ENCODE measurements around the gene DCST1. TPM values are rescaled to one million over a fixed set of nuclear protein-coding genes. Genes with fewer than 3 reads are reported as not detected.

DCST1 gene
- total and polyA plus RNA-seq, 2 of the 8 experiments (the other 6 are each of a cell fraction or from before 2014, with no cell fraction given) = not detected

- TF ChIP-seq CTCF (IDR thresholded peaks at IDR 0.05; ENCODE audit: control extremely low read depth in 1 of 3, insufficient read depth in 1 of 3, low read depth in 1 of 3, low read length in 3 of 3) (no peak), JUND (IDR thresholded peaks at IDR 0.05; ENCODE audit: low read length) (no peak), YY1 (IDR thresholded peaks at IDR 0.05; ENCODE audit: low read depth, low read length) (no peak), NRF1 (IDR thresholded peaks at IDR 0.05; ENCODE audit: low read depth, low read length) (no peak), POLR2A (IDR thresholded peaks at IDR 0.05; ENCODE audit: control extremely low read depth in 1 of 2, low read depth in 2 of 2, low read length in 2 of 2) (no peak), EZH2 (IDR thresholded peaks at IDR 0.05; ENCODE audit: low read depth, low read length, severe bottlenecking) (no peak)
Observed at GRCh38 chr1:155030243-155030795, 3.3 kb upstream of the DCST1 start (continued).
